Right cardiac atrium (tissue), 5 donors: Measurements from ENCODE around the gene SLC29A2. TPM values are rescaled to one million over a fixed set of nuclear protein-coding genes. Genes with fewer than 3 reads are reported as not detected.

Experiments used
- ATAC-seq, 2 donors: fragments of 200-7000 bp; cut with Tn5 transposase; one replicate each; pipeline versions ENCODE4 v1.8.0 to v1.9.1; 2020; ENCODE audit warnings: moderate library complexity in 2 of 2, mild to moderate bottlenecking in 1 of 2
- DNase-seq, 3 donors: peaks; one replicate each; pipeline ENCODE4 v3.0.0-alpha.2; 2020
- H3K27ac ChIP-seq: one replicate; pipeline ENCODE4 v1.5.1; 2013; ENCODE audit warnings: mild to moderate bottlenecking, low read length, control low read depth, moderate library complexity
- H3K27me3 ChIP-seq: one replicate; pipeline ENCODE4 v1.6.1; 2013; ENCODE audit not compliant: control insufficient read depth, insufficient read depth
- H3K4me1 ChIP-seq: one replicate; pipeline ENCODE4 v1.6.1; 2013; ENCODE audit warnings: low read length; ENCODE audit not compliant: control insufficient read depth, insufficient read depth
- H3K4me3 ChIP-seq: one replicate; pipeline ENCODE4 v1.5.1; 2013; ENCODE audit warnings: low read length, control low read depth
- H3K9me3 ChIP-seq: one replicate; pipeline ENCODE4 v1.6.1; 2013; ENCODE audit warnings: low read length; ENCODE audit not compliant: control insufficient read depth
- WGBS: extraction: QIAGEN DNeasy Blood & Tissue Kit; methylation state at CpG from one replicate; pipeline ENCODE4 v1.1.7; 2013; 5-methylcytosine and 5-hydroxymethylcytosine counted together
- intact Hi-C, 4 donors: fragments of 100-400 bp; cut with DNase I; formaldehyde crosslinking; loops; one replicate each; pipeline versions ENCODE4 v1.11.0 to v1.14.0; 2022 to 2023
- polyA plus RNA-seq: library from polyadenylated mRNA; stranded (reverse); fragments of 200-250 nt; gene quantifications from one replicate; pipeline ENCODE4 v1.2.3, GENCODE V29; 2013
- total RNA-seq, 4 donors: library from RNA; stranded (reverse); fragmentation: NEBNext Ultra II Directional; extraction: Animal tissue kit (Norgen Biotek cat#: 25700); gene quantifications; one replicate each; pipeline ENCODE4 v1.2.1, GENCODE V29; 2021
- donor health status: healthy with polysubstance abuse.
- donor health status: DM: no; HTN: yes; CAD: no.
- donor health status: DM: no; HTN: no; CAD: no.
- donor health status: DM: no; HTN: yes; CAD: no; lungs with severe emphysema.
- donor health status: DM: yes; HTN: yes; CAD: no.

The SLC29A2 gene
- total and polyA plus RNA-seq, 5 donors: 18.7 to 33.2 (median 28.2) TPM

- Histone ChIP-seq H3K4me3 (no peak overlapping the region), H3K27ac (no peak overlapping the region), H3K27me3 (no peaks in the 10 kb centered on the region), H3K4me1 (no peaks in the 10 kb centered on the region), H3K9me3 (no peaks in the 10 kb centered on the region)
- peak; percentile 8 to 37 (median 31) for DNase-seq
- 60% methylated on average over 10 of the region's 10 CpGs for WGBS
- intact Hi-C loops: no loop called here
- no peak for ATAC-seq
Measured at GRCh38 chr11:66330931-66331330, 40.6 kb downstream of the SLC29A2 start.

GRCh38 chr11:66329165-66329673 lies 42.3 kb downstream of the SLC29A2 start:
- H3K4me1 ChIP-seq: no peaks in the 10 kb centered on the region
- H3K27me3 ChIP-seq: no peaks in the 10 kb centered on the region
- no peaks in the 10 kb centered on the region for H3K9me3 ChIP-seq
- intact Hi-C loops: loop anchor here in 2 of 4 donors (2.0 kb wide), 2 partner anchors 16 to 18 kb away; no protein-coding TSS in a partner anchor
- ATAC-seq (no peak), DNase-seq (peak in 2 of 3 donors; percentile 1 to 2)
- WGBS: 90% methylated on average over 3 of the region's 3 CpGs
- H3K27ac ChIP-seq: no peak overlapping the region
- H3K4me3 ChIP-seq: no peak overlapping the region

- 10% methylated on average over 19 of the region's 19 CpGs for WGBS
- Histone ChIP-seq H3K27ac (no peak overlapping the region), H3K4me3 (no peak overlapping the region)
Measured at GRCh38 chr11:66328302-66329144, 43.0 kb downstream of the SLC29A2 start.

GRCh38 chr11:66328031-66328301 lies 43.6 kb downstream of the SLC29A2 start:
- H3K27ac ChIP-seq: no peak overlapping the region
- H3K4me3 ChIP-seq: no peak overlapping the region
- DNase-seq: peak; percentile 25 to 69 (median 60)
- ATAC-seq: peak in 1 of 2 donors; percentile 0
- intact Hi-C loops: loop anchor here in 2 of 4 donors (2.0 kb wide), 2 partner anchors 15 to 17 kb away; no protein-coding TSS in a partner anchor
- H3K27me3 ChIP-seq: no peaks in the 10 kb centered on the region
- 66% methylated on average over 3 of the region's 3 CpGs for WGBS
- no peaks in the 10 kb centered on the region for H3K4me1 ChIP-seq
- H3K9me3 ChIP-seq: no peaks in the 10 kb centered on the region

More at GRCh38 chr11:66328302-66329144, 43.0 kb downstream of the SLC29A2 start:
- Histone ChIP-seq H3K9me3 (no peaks in the 10 kb centered on the region), H3K27me3 (no peaks in the 10 kb centered on the region), H3K4me1 (no peaks in the 10 kb centered on the region)
- ATAC-seq (peak; percentile 74 to 78), DNase-seq (peak; percentile 80 to 92 (median 91))
- intact Hi-C loops: loop anchor here in 2 of 4 donors (2.0 kb wide), 2 partner anchors 16 to 18 kb away; no protein-coding TSS in a partner anchor

- DNase-seq (peak; percentile 29 to 55 (median 44)), ATAC-seq (peak; percentile 10 to 56)
- no peak overlapping the region for H3K4me3 ChIP-seq
- H3K27ac ChIP-seq: peak overlapping the region; percentile 39
- H3K9me3 ChIP-seq: no peaks in the 10 kb centered on the region
- intact Hi-C loops: loop anchor here in 2 of 4 donors (2.0 kb wide), 2 partner anchors 15 to 17 kb away; no protein-coding TSS in a partner anchor
- no peaks in the 10 kb centered on the region for H3K4me1 ChIP-seq
- WGBS: 78% methylated on average over 10 of the region's 10 CpGs
- no peaks in the 10 kb centered on the region for H3K27me3 ChIP-seq
Measured at GRCh38 chr11:66327171-66328030, 44.2 kb downstream of the SLC29A2 start.

- ATAC-seq: peak; percentile 60 to 62
- 30% methylated on average over 21 of the region's 21 CpGs for WGBS
- intact Hi-C loops: no loop called here
- no peaks in the 10 kb centered on the region for H3K4me1 ChIP-seq
- peak overlapping the region; percentile 39 for H3K27ac ChIP-seq
- H3K4me3 ChIP-seq: no peak overlapping the region
- H3K9me3 ChIP-seq: no peaks in the 10 kb centered on the region
- H3K27me3 ChIP-seq: no peaks in the 10 kb centered on the region
- DNase-seq: peak; percentile 82 to 90 (median 88)
Measured at GRCh38 chr11:66326261-66327111, 45.1 kb downstream of the SLC29A2 start.

GRCh38 chr11:66325263-66325671 lies 46.3 kb downstream of the SLC29A2 start:
- Histone ChIP-seq H3K27ac (no peak overlapping the region), H3K9me3 (no peaks in the 10 kb centered on the region), H3K27me3 (no peaks in the 10 kb centered on the region), H3K4me3 (no peak overlapping the region), H3K4me1 (no peaks in the 10 kb centered on the region)
- no peak for ATAC-seq
- DNase-seq: peak in 1 of 3 donors; percentile 50
- WGBS: 80% methylated on average over 8 of the region's 8 CpGs
- intact Hi-C loops: no loop called here

- DNase-seq (peak in 2 of 3 donors; percentile 58 to 65), ATAC-seq (no peak)
- H3K4me3 ChIP-seq: no peak overlapping the region
- intact Hi-C loops: no loop called here
- no peak overlapping the region for H3K27ac ChIP-seq
- H3K27me3 ChIP-seq: no peaks in the 10 kb centered on the region
- no peaks in the 10 kb centered on the region for H3K9me3 ChIP-seq
- H3K4me1 ChIP-seq: no peaks in the 10 kb centered on the region
- 85% methylated on average over 10 of the region's 10 CpGs for WGBS
Measured at GRCh38 chr11:66324664-66325063, 46.9 kb downstream of the SLC29A2 start.

- no peaks in the 10 kb centered on the region for H3K27me3 ChIP-seq
- H3K9me3 ChIP-seq: no peaks in the 10 kb centered on the region
- ATAC-seq: no peak
- 100% methylated on average over 1 of the region's 1 CpG for WGBS
- intact Hi-C loops: no loop called here
- no peak overlapping the region for H3K4me3 ChIP-seq
- H3K4me1 ChIP-seq: no peaks in the 10 kb centered on the region
- no peak overlapping the region for H3K27ac ChIP-seq
- DNase-seq: peak in 2 of 3 donors; percentile 6 to 10
Measured at GRCh38 chr11:66323684-66324083, 47.9 kb downstream of the SLC29A2 start.

GRCh38 chr11:66322732-66323427 lies 48.7 kb downstream of the SLC29A2 start:
- no peak overlapping the region for H3K4me3 ChIP-seq
- H3K9me3 ChIP-seq: no peaks in the 10 kb centered on the region
- peak; percentile 88 to 94 (median 92) for DNase-seq
- H3K4me1 ChIP-seq: peaks cover 2% of the 10 kb centered on the region
- intact Hi-C loops: no loop called here
- ATAC-seq: peak; percentile 62 to 81
- H3K27me3 ChIP-seq: no peaks in the 10 kb centered on the region
- H3K27ac ChIP-seq: no peak overlapping the region
- 72% methylated on average over 11 of the region's 11 CpGs for WGBS
